ENCODE data around the gene FAM222A.

FAM222A gene

DNA sequence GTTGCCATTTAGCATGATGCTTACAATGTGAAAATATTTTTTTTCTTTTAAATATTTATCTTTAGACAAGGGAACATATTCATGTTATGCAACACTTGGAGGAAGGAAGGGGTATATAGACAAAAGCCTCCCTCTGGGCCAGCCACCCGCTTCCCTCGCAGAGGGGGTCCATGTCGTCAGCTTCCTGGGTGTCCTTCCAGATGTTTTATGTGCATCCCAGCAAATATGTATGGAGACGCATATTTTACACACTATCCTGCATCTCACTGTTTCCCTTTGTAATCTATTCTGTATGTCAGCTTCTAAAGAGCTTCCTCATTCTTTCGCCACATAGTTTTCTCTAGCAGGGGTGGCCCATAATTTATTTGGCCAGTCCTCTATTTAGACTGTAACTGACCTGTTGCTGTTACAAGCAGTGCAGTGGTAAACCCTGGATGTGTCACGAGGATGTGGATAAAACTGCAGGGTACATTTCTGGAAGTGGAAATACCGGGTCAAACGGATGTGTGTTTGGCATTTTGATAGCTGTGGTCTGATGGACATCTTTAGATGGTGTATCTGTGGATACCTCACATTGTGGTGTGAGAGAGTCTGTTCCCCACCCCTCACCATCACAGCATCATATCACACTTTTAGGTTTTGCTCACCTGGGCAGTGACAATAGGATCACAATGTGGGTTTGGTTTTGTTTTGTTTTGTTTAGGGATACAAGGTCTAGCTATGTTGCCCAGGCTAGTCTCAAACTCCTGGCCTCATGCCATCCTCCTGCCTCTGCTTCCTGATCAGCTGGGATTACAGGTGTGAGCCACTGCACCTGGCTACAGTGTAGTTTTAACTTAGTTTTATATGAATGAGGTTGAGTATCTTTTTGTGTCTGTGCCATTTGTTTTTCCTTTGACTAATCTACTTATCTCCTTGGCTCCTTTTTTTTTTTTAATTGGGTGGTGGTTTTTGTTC is 31.6 kb downstream of the FAM222A start:
- no peak for DNase-seq (ENCODE audit: low read depth in 2 of 2)
- TF ChIP-seq, protein P1, sequence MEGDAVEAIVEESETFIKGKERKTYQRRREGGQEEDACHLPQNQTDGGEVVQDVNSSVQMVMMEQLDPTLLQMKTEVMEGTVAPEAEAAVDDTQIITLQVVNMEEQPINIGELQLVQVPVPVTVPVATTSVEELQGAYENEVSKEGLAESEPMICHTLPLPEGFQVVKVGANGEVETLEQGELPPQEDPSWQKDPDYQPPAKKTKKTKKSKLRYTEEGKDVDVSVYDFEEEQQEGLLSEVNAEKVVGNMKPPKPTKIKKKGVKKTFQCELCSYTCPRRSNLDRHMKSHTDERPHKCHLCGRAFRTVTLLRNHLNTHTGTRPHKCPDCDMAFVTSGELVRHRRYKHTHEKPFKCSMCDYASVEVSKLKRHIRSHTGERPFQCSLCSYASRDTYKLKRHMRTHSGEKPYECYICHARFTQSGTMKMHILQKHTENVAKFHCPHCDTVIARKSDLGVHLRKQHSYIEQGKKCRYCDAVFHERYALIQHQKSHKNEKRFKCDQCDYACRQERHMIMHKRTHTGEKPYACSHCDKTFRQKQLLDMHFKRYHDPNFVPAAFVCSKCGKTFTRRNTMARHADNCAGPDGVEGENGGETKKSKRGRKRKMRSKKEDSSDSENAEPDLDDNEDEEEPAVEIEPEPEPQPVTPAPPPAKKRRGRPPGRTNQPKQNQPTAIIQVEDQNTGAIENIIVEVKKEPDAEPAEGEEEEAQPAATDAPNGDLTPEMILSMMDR (IDR thresholded peaks at IDR 0.05; ENCODE audit: low read depth, low read length) = no peak
- no peak overlapping the region for H3K4me3 ChIP-seq (replicated peaks in 1 of 2; ENCODE audit: low read depth in 2 of 2, low read length in 2 of 2)

DNA sequence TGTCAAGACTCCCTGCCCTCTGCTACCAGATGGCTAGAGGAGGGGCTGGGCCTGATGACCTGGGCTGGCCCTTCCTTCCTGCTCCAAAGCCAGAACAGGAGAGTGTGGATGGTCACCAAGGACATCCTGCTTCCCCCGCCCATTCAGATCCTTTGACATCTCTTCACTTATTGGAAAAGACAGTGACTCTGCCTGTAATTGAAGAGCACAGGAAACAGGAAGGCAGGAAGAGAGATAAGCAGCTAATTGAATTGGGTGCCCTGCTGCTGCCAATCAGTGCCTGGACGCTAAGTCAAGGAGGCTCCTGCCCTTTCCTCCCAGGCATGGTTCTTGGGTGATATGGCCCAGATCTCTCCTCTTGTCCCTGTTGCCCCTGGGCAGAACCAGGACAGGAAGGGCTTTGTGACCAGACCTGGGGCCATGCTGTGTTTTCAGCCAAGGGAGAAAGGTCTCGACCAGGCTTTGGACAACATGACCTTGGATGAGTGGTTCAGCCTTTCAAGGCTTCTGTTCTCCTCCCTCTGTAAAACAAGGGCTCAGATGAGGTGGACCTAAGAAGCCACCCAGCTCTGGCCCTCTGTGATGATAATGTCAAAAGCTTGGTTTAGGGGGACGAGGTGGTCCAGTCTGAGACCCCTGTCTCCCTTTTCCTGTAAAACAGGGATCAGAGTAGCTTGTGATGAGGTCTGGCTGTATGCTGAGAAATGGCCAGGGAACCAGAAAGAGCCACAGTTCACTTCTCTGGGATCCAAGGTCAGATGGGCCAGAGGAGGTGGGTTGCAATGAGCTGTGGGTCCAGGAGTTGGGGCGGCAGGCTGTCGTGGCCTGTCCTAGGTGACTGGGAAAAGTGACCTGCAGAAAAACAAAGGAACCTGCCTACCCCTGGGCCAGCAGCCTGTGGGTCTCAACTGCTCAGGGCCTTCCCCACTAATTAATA is 38.8 kb downstream of the FAM222A start:
- H3K4me3 ChIP-seq (replicated peaks in 1 of 2; ENCODE audit: low read depth in 2 of 2, low read length in 2 of 2) = no peak overlapping the region
- no peak for DNase-seq (ENCODE audit: low read depth in 2 of 2)
- TF ChIP-seq, protein P1 (IDR thresholded peaks at IDR 0.05; ENCODE audit: low read depth, low read length) = no peak

DNA sequence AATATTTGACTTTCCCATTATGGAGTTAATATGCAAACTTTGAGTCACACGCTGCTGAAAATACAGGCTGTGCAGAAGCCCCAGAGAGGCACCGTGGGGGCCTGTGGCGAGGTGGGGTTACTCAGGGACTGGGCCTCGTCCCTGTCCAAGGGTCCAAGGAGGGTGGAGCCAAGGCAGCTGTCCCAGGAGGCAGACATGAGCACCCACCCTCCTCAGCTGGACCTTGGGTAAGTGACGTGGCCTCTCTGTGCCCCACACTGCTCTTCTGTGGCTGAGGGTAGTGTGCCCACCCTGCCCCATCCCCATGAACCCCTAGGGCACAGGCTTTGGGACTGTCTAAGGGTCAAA is 39.4 kb downstream of the FAM222A start:
- TF ChIP-seq, protein P1 (IDR thresholded peaks at IDR 0.05; ENCODE audit: low read depth, low read length) = no peak
- DNase-seq (ENCODE audit: low read depth in 2 of 2) = no peak
- H3K4me3 ChIP-seq (replicated peaks in 1 of 2; ENCODE audit: low read depth in 2 of 2, low read length in 2 of 2) = no peak overlapping the region

DNA sequence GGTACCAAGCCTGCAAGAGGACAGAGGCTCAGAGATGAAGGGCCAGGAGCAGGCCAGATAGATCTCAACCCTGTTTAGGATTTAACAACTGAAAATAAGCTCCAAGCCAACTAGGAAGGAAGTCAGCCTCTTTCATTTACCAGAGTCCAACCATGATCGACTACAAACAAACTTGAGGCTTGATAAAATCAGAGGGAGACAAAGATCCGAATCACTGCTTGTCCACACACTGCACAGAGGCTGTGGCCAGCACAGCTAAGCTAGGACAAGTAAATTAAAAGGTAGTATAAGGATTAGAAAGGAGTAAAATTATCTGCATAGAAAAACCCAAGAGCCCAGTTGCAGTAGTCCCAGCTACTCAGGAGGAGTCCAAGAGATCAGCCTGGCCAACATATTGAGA is 40.3 kb downstream of the FAM222A start:
- TF ChIP-seq, protein P1 (IDR thresholded peaks at IDR 0.05; ENCODE audit: low read depth, low read length) = no peak
- H3K4me3 ChIP-seq (replicated peaks in 1 of 2; ENCODE audit: low read depth in 2 of 2, low read length in 2 of 2) = no peak overlapping the region
- no peak for DNase-seq (ENCODE audit: low read depth in 2 of 2)

- no peak for DNase-seq (ENCODE audit: low read depth in 2 of 2)
- H3K4me3 ChIP-seq (replicated peaks in 1 of 2; ENCODE audit: low read depth in 2 of 2, low read length in 2 of 2) = no peak overlapping the region
- TF ChIP-seq, protein P1 (IDR thresholded peaks at IDR 0.05; ENCODE audit: low read depth, low read length) = no peak
Measured at GRCh38 chr12:109756457-109756856, 42.8 kb downstream of the FAM222A start.

DNA sequence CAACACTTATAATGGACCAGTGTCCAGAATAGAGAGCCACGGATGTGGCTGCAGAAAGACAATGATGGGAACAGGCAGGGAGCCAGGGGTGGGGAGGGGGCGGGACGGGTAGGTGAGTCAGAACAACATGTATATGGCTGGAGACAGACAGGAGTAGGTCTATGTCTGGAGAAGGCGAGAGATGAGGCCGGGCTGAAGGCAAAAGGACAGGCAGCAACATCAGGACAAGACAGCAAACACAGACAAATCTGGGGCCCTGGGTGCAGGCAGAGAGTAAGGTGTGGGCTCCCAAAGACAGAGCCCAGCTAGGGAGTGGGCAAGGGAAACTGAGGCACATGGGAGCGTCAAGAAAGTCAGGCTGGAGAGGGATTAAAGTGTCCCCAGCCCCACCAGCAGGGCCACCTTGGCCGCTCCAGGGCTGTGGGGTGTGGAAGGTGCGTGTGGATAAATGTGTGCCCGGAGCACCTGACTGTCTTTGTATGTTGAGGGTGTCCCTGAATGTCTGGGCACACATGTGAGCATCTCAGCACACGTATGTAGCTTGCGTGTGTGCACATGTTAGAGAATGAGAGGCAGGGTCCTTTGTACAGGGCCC is 44.1 kb downstream of the FAM222A start:
- TF ChIP-seq, protein P1 (IDR thresholded peaks at IDR 0.05; ENCODE audit: low read depth, low read length) = no peak
- no peak for DNase-seq (ENCODE audit: low read depth in 2 of 2)
- no peak overlapping the region for H3K4me3 ChIP-seq (replicated peaks in 1 of 2; ENCODE audit: low read depth in 2 of 2, low read length in 2 of 2)

Data from cardiac fibroblast (primary cell).